Stimulated activated CD8-positive, alpha-beta memory T cell treated with anti-CD3 and anti-CD28 coated beads, Interleukin-4, amount 100 ng/mL, for 24 hours (primary cell): ENCODE measurements around the gene FOXN1.
"Not testable (repeated sequence)": the region's sequence is repeated elsewhere in the genome, so short reads cannot be mapped to it uniquely, and the experiment has no call there.

ENCODE experiments used
- DNase-seq: peaks from one replicate; pipeline ENCODE4 v3.0.0-alpha.2; 2020; ENCODE audit warnings: low read depth

FOXN1 gene

GRCh38 chr17:28574526-28574925 lies 68.4 kb downstream of the FOXN1 start:
- no peak for DNase-seq

GRCh38 chr17:28575126-28575795 lies 69.1 kb downstream of the FOXN1 start:
- no peak for DNase-seq

GRCh38 chr17:28576016-28576415 lies 69.9 kb downstream of the FOXN1 start:
- DNase-seq, result not testable (repeated sequence)

GRCh38 chr17:28576758-28577465 lies 70.8 kb downstream of the FOXN1 start, which contains the start of gene ALDOC:
TSS of gene ALDOC (minus strand) at chr17:28576895. CDS start at chr17:28575532, 1,363 bp downstream.
- DNase-seq, result peak; percentile 97

GRCh38 chr17:28577466-28577824 lies 71.3 kb downstream of the FOXN1 start:
- no peak for DNase-seq

GRCh38 chr17:28578246-28579195 lies 72.4 kb downstream of the FOXN1 start:
- DNase-seq, result no peak

- DNase-seq, result no peak
Measured at GRCh38 chr17:28579526-28579925, 73.4 kb downstream of the FOXN1 start.

GRCh38 chr17:28580959-28581358 lies 74.8 kb downstream of the FOXN1 start:
- no peak for DNase-seq

- no peak for DNase-seq
Measured at GRCh38 chr17:28582513-28582912, 76.4 kb downstream of the FOXN1 start.

- no peak for DNase-seq
Measured at GRCh38 chr17:28584434-28584833, 78.3 kb downstream of the FOXN1 start.

GRCh38 chr17:28585851-28586250 lies 79.7 kb downstream of the FOXN1 start:
- no peak for DNase-seq
